Measurements from ENCODE around the gene TUBGCP4.
"Not testable (repeated sequence)": the region's sequence is repeated elsewhere in the genome, so short reads cannot be mapped to it uniquely, and the experiment has no call there.

The TUBGCP4 gene

GRCh38 chr15:43370310-43370974 is 459 bp upstream of the TUBGCP4 start:
- FAIRE-seq (no peak), DNase-seq (ENCODE audit: insufficient read length, low spot score) (peak; percentile 46)
- no peak for TF ChIP-seq POLR2A (IDR thresholded peaks at IDR 0.05; ENCODE audit: low read depth, low read length)

GRCh38 chr15:43376017-43376705 is 5.3 kb downstream of the TUBGCP4 start:
- DNase-seq (ENCODE audit: insufficient read length, low spot score) (no peak), FAIRE-seq (peak; percentile 86)
- no peak for TF ChIP-seq POLR2A (IDR thresholded peaks at IDR 0.05; ENCODE audit: low read depth, low read length)

GRCh38 chr15:43378601-43379000 is 7.7 kb downstream of the TUBGCP4 start:
- TF ChIP-seq POLR2A (IDR thresholded peaks at IDR 0.05; ENCODE audit: low read depth, low read length): no peak
- FAIRE-seq: no peak
- DNase-seq (ENCODE audit: insufficient read length, low spot score): no peak

- no peak for TF ChIP-seq POLR2A (IDR thresholded peaks at IDR 0.05; ENCODE audit: low read depth, low read length)
- no peak for FAIRE-seq
These were observed 11.4 kb downstream of the TUBGCP4 start for GRCh38 chr15:43382310-43382709.

GRCh38 chr15:43383070-43383469 is 12.2 kb downstream of the TUBGCP4 start:
- no peak for FAIRE-seq
- no peak for DNase-seq (ENCODE audit: insufficient read length, low spot score)
- no peak for TF ChIP-seq POLR2A (IDR thresholded peaks at IDR 0.05; ENCODE audit: low read depth, low read length)

More at GRCh38 chr15:43382310-43382709, 11.4 kb downstream of the TUBGCP4 start:
- no peak for DNase-seq (ENCODE audit: insufficient read length, low spot score)

- TF ChIP-seq POLR2A (IDR thresholded peaks at IDR 0.05; ENCODE audit: low read depth, low read length): no peak
- FAIRE-seq (no peak), DNase-seq (ENCODE audit: insufficient read length, low spot score) (no peak)
These were observed 19.8 kb downstream of the TUBGCP4 start for GRCh38 chr15:43390723-43391122.

GRCh38 chr15:43393592-43393991 is 22.7 kb downstream of the TUBGCP4 start:
- not testable (repeated sequence) for FAIRE-seq; DNase-seq (ENCODE audit: insufficient read length, low spot score)

GRCh38 chr15:43402255-43402654 is 31.4 kb downstream of the TUBGCP4 start:
- DNase-seq (ENCODE audit: insufficient read length, low spot score): no peak
- FAIRE-seq: no peak
- TF ChIP-seq POLR2A (IDR thresholded peaks at IDR 0.05; ENCODE audit: low read depth, low read length): no peak

- no peak for FAIRE-seq
- no peak for TF ChIP-seq POLR2A (IDR thresholded peaks at IDR 0.05; ENCODE audit: low read depth, low read length)
These were observed 32.7 kb downstream of the TUBGCP4 start for GRCh38 chr15:43403616-43404015.

GRCh38 chr15:43404130-43404529 is 33.2 kb downstream of the TUBGCP4 start:
- DNase-seq (ENCODE audit: insufficient read length, low spot score): no peak
- no peak for TF ChIP-seq POLR2A (IDR thresholded peaks at IDR 0.05; ENCODE audit: low read depth, low read length)
- FAIRE-seq: no peak

More at GRCh38 chr15:43403616-43404015, 32.7 kb downstream of the TUBGCP4 start:
- DNase-seq (ENCODE audit: insufficient read length, low spot score): no peak

GRCh38 chr15:43406189-43406588 is 35.3 kb downstream of the TUBGCP4 start:
- DNase-seq (ENCODE audit: insufficient read length, low spot score) (no peak), FAIRE-seq (no peak)

GRCh38 chr15:43406808-43407207 is 35.9 kb downstream of the TUBGCP4 start:
- FAIRE-seq (no peak), DNase-seq (ENCODE audit: insufficient read length, low spot score) (no peak)
- no peak for TF ChIP-seq POLR2A (IDR thresholded peaks at IDR 0.05; ENCODE audit: low read depth, low read length)

More at GRCh38 chr15:43406189-43406588, 35.3 kb downstream of the TUBGCP4 start:
- TF ChIP-seq POLR2A (IDR thresholded peaks at IDR 0.05; ENCODE audit: low read depth, low read length): no peak

- DNase-seq (ENCODE audit: insufficient read length, low spot score): no peak
- no peak for FAIRE-seq
- TF ChIP-seq POLR2A (IDR thresholded peaks at IDR 0.05; ENCODE audit: low read depth, low read length): no peak
These were observed 37.9 kb downstream of the TUBGCP4 start for GRCh38 chr15:43408789-43409188.

- TF ChIP-seq POLR2A (IDR thresholded peaks at IDR 0.05; ENCODE audit: low read depth, low read length): no peak
- DNase-seq (ENCODE audit: insufficient read length, low spot score) (no peak), FAIRE-seq (no peak)
These were observed 39.8 kb downstream of the TUBGCP4 start for GRCh38 chr15:43410572-43411214.
